ENCODE data around the gene BYSL.

BYSL gene

GRCh38 chr6:41922154-41922553 is 855 bp downstream of the BYSL start:
- no CpG with 5 or more reads among the region's 7 CpGs for WGBS, 2 donors (ENCODE audit: extremely low coverage in 2 of 2, insufficient read length in 2 of 2, insufficient replicate concordance in 1 of 2)
- Histone ChIP-seq H3K4me3 (ENCODE audit: low read length in 2 of 2) (peak overlapping the region; percentile 66 to 92), H3K27ac (replicated peaks; ENCODE audit: low read length) (no peak overlapping the region)

GRCh38 chr6:41927253-41927652 is 6.0 kb downstream of the BYSL start:
- Histone ChIP-seq H3K27me3 (ENCODE audit: control insufficient read depth in 3 of 3, insufficient read depth in 3 of 3, low read depth in 1 of 3, low read length in 3 of 3) (no peaks in the 10 kb centered on the region), H3K9me3 (replicated peaks in 1 of 2; ENCODE audit: control insufficient read depth in 2 of 2, insufficient read depth in 1 of 2, low read depth in 1 of 2, low read length in 2 of 2) (no peaks in the 10 kb centered on the region), H3K4me1 (ENCODE audit: control insufficient read depth in 2 of 2, insufficient read depth in 1 of 2, low read depth in 1 of 2, low read length in 2 of 2) (peaks cover 4 to 6% of the 10 kb centered on the region in 2 donors), H2AK5ac (ENCODE audit: low read depth, low read length) (no peak overlapping the region), H2BK120ac (ENCODE audit: low read depth, low read length) (no peak overlapping the region), H2BK5ac (ENCODE audit: low read length) (no peak overlapping the region), H3K27ac (replicated peaks; ENCODE audit: low read length) (no peak overlapping the region), H3K4me3 (ENCODE audit: low read length in 2 of 2) (no peak overlapping the region), H3K9ac (ENCODE audit: low read depth, low read length, poor library complexity) (no peak overlapping the region), H2BK15ac (ENCODE audit: low read length) (no peak overlapping the region), H3K79me1 (ENCODE audit: low read depth, low read length) (peaks cover 12% of the 10 kb centered on the region), H2BK12ac (ENCODE audit: low read length) (no peak overlapping the region), H3K18ac (ENCODE audit: low read length) (no peak overlapping the region), H2AFZ (ENCODE audit: low read length) (no peak overlapping the region), H3K36me3 (replicated peaks in 1 of 2; ENCODE audit: control insufficient read depth in 2 of 2, insufficient read depth in 2 of 2, low read length in 2 of 2) (peaks cover 62 to 92% of the 10 kb centered on the region in 2 donors), H3K4ac (ENCODE audit: low read length) (no peak overlapping the region), H3K23ac (ENCODE audit: low read depth, low read length, poor library complexity) (no peak overlapping the region), H4K8ac (ENCODE audit: low read depth, low read length) (no peak overlapping the region), H4K91ac (ENCODE audit: low read depth, low read length, poor library complexity) (no peak overlapping the region), H3K14ac (ENCODE audit: low read length) (no peak overlapping the region), H3K4me2 (ENCODE audit: insufficient read depth, low read length, poor library complexity, severe bottlenecking) (no peak overlapping the region)
- DNase-seq (ENCODE audit: low spot score) = no peak
- WGBS, 2 donors (ENCODE audit: extremely low coverage in 2 of 2, insufficient read length in 2 of 2, insufficient replicate concordance in 1 of 2) = no CpG with 5 or more reads among the region's 6 CpGs

More at GRCh38 chr6:41922154-41922553, 855 bp downstream of the BYSL start:
- H3K4me1 ChIP-seq (ENCODE audit: control insufficient read depth in 2 of 2, insufficient read depth in 1 of 2, low read depth in 1 of 2, low read length in 2 of 2) = peaks cover 7 to 16% of the 10 kb centered on the region in 2 donors
- no peak overlapping the region for H3K14ac ChIP-seq (ENCODE audit: low read length)
- H3K36me3 ChIP-seq (replicated peaks in 1 of 2; ENCODE audit: control insufficient read depth in 2 of 2, insufficient read depth in 2 of 2, low read length in 2 of 2) = peaks cover 15 to 47% of the 10 kb centered on the region in 2 donors
- no peak for DNase-seq (ENCODE audit: low spot score)
- no peak overlapping the region for H3K4ac ChIP-seq (ENCODE audit: low read length)
- H3K9me3 ChIP-seq (replicated peaks in 1 of 2; ENCODE audit: control insufficient read depth in 2 of 2, insufficient read depth in 1 of 2, low read depth in 1 of 2, low read length in 2 of 2) = no peaks in the 10 kb centered on the region
- H2BK5ac ChIP-seq (ENCODE audit: low read length) = no peak overlapping the region
- H3K27me3 ChIP-seq (ENCODE audit: control insufficient read depth in 3 of 3, insufficient read depth in 3 of 3, low read depth in 1 of 3, low read length in 3 of 3) = no peaks in the 10 kb centered on the region
- H2BK12ac ChIP-seq (ENCODE audit: low read length) = no peak overlapping the region
- H3K18ac ChIP-seq (ENCODE audit: low read length) = no peak overlapping the region
- no peak overlapping the region for H2BK120ac ChIP-seq (ENCODE audit: low read depth, low read length)
- H3K4me2 ChIP-seq (ENCODE audit: insufficient read depth, low read length, poor library complexity, severe bottlenecking) = peak overlapping the region; percentile 70
- H3K79me1 ChIP-seq (ENCODE audit: low read depth, low read length) = peaks cover 13% of the 10 kb centered on the region
- H2AK5ac ChIP-seq (ENCODE audit: low read depth, low read length) = no peak overlapping the region
- peak overlapping the region; percentile 92 for H2AFZ ChIP-seq (ENCODE audit: low read length)
- no peak overlapping the region for H4K91ac ChIP-seq (ENCODE audit: low read depth, low read length, poor library complexity)
- H3K23ac ChIP-seq (ENCODE audit: low read depth, low read length, poor library complexity) = no peak overlapping the region
- H2BK15ac ChIP-seq (ENCODE audit: low read length) = no peak overlapping the region
- H4K8ac ChIP-seq (ENCODE audit: low read depth, low read length) = no peak overlapping the region
- H3K9ac ChIP-seq (ENCODE audit: low read depth, low read length, poor library complexity) = no peak overlapping the region

GRCh38 chr6:41929924-41930323 is 8.6 kb downstream of the BYSL start:
- peaks cover 70 to 94% of the 10 kb centered on the region in 2 donors for H3K36me3 ChIP-seq (replicated peaks in 1 of 2; ENCODE audit: control insufficient read depth in 2 of 2, insufficient read depth in 2 of 2, low read length in 2 of 2)
- no peak overlapping the region for H3K9ac ChIP-seq (ENCODE audit: low read depth, low read length, poor library complexity)
- H3K14ac ChIP-seq (ENCODE audit: low read length) = no peak overlapping the region
- H2AFZ ChIP-seq (ENCODE audit: low read length) = no peak overlapping the region
- no peak overlapping the region for H4K8ac ChIP-seq (ENCODE audit: low read depth, low read length)
- no peak overlapping the region for H3K4ac ChIP-seq (ENCODE audit: low read length)
- no peaks in the 10 kb centered on the region for H3K9me3 ChIP-seq (replicated peaks in 1 of 2; ENCODE audit: control insufficient read depth in 2 of 2, insufficient read depth in 1 of 2, low read depth in 1 of 2, low read length in 2 of 2)
- H2BK15ac ChIP-seq (ENCODE audit: low read length) = no peak overlapping the region
- H3K4me3 ChIP-seq (ENCODE audit: low read length in 2 of 2) = peak overlapping the region in 1 of 2 donors; percentile 11
- H3K27me3 ChIP-seq (ENCODE audit: control insufficient read depth in 3 of 3, insufficient read depth in 3 of 3, low read depth in 1 of 3, low read length in 3 of 3) = no peaks in the 10 kb centered on the region
- H3K27ac ChIP-seq (replicated peaks; ENCODE audit: low read length) = no peak overlapping the region
- H2BK12ac ChIP-seq (ENCODE audit: low read length) = no peak overlapping the region
- DNase-seq (ENCODE audit: low spot score) = no peak
- no peaks in the 10 kb centered on the region for H3K4me1 ChIP-seq (ENCODE audit: control insufficient read depth in 2 of 2, insufficient read depth in 1 of 2, low read depth in 1 of 2, low read length in 2 of 2)
- no CpG with 5 or more reads among the region's 6 CpGs for WGBS, 2 donors (ENCODE audit: extremely low coverage in 2 of 2, insufficient read length in 2 of 2, insufficient replicate concordance in 1 of 2)
- no peak overlapping the region for H2BK5ac ChIP-seq (ENCODE audit: low read length)
- no peak overlapping the region for H2AK5ac ChIP-seq (ENCODE audit: low read depth, low read length)
- no peak overlapping the region for H3K23ac ChIP-seq (ENCODE audit: low read depth, low read length, poor library complexity)
- H3K18ac ChIP-seq (ENCODE audit: low read length) = no peak overlapping the region
- H3K4me2 ChIP-seq (ENCODE audit: insufficient read depth, low read length, poor library complexity, severe bottlenecking) = no peak overlapping the region
- no peak overlapping the region for H4K91ac ChIP-seq (ENCODE audit: low read depth, low read length, poor library complexity)
- no peak overlapping the region for H2BK120ac ChIP-seq (ENCODE audit: low read depth, low read length)
- H3K79me1 ChIP-seq (ENCODE audit: low read depth, low read length) = peaks cover 3% of the 10 kb centered on the region

- Histone ChIP-seq H4K91ac (ENCODE audit: low read depth, low read length, poor library complexity) (no peak overlapping the region), H3K4ac (ENCODE audit: low read length) (no peak overlapping the region), H3K4me3 (ENCODE audit: low read length in 2 of 2) (no peak overlapping the region), H2BK15ac (ENCODE audit: low read length) (no peak overlapping the region), H3K9ac (ENCODE audit: low read depth, low read length, poor library complexity) (no peak overlapping the region), H3K79me1 (ENCODE audit: low read depth, low read length) (peaks cover 2% of the 10 kb centered on the region), H3K14ac (ENCODE audit: low read length) (no peak overlapping the region), H3K18ac (ENCODE audit: low read length) (no peak overlapping the region), H3K4me2 (ENCODE audit: insufficient read depth, low read length, poor library complexity, severe bottlenecking) (no peak overlapping the region), H3K23ac (ENCODE audit: low read depth, low read length, poor library complexity) (no peak overlapping the region), H3K4me1 (ENCODE audit: control insufficient read depth in 2 of 2, insufficient read depth in 1 of 2, low read depth in 1 of 2, low read length in 2 of 2) (no peaks in the 10 kb centered on the region), H2BK120ac (ENCODE audit: low read depth, low read length) (no peak overlapping the region), H3K9me3 (replicated peaks in 1 of 2; ENCODE audit: control insufficient read depth in 2 of 2, insufficient read depth in 1 of 2, low read depth in 1 of 2, low read length in 2 of 2) (no peaks in the 10 kb centered on the region), H2AK5ac (ENCODE audit: low read depth, low read length) (no peak overlapping the region), H3K36me3 (replicated peaks in 1 of 2; ENCODE audit: control insufficient read depth in 2 of 2, insufficient read depth in 2 of 2, low read length in 2 of 2) (peaks cover 75 to 99% of the 10 kb centered on the region in 2 donors), H2BK5ac (ENCODE audit: low read length) (no peak overlapping the region), H2BK12ac (ENCODE audit: low read length) (no peak overlapping the region), H2AFZ (ENCODE audit: low read length) (no peak overlapping the region), H3K27me3 (ENCODE audit: control insufficient read depth in 3 of 3, insufficient read depth in 3 of 3, low read depth in 1 of 3, low read length in 3 of 3) (no peaks in the 10 kb centered on the region), H4K8ac (ENCODE audit: low read depth, low read length) (no peak overlapping the region), H3K27ac (replicated peaks; ENCODE audit: low read length) (no peak overlapping the region)
- DNase-seq (ENCODE audit: low spot score) = no peak
- WGBS, 2 donors (ENCODE audit: extremely low coverage in 2 of 2, insufficient read length in 2 of 2, insufficient replicate concordance in 1 of 2) = no CpG with 5 or more reads among the region's 2 CpGs
These were observed 10.5 kb downstream of the BYSL start for GRCh38 chr6:41931792-41932191.
